ENCODE data around the gene NUSAP1.
"Not testable (repeated sequence)": the region's sequence is repeated elsewhere in the genome, so short reads cannot be mapped to it uniquely, and the experiment has no call there.

NUSAP1 gene, protein sequence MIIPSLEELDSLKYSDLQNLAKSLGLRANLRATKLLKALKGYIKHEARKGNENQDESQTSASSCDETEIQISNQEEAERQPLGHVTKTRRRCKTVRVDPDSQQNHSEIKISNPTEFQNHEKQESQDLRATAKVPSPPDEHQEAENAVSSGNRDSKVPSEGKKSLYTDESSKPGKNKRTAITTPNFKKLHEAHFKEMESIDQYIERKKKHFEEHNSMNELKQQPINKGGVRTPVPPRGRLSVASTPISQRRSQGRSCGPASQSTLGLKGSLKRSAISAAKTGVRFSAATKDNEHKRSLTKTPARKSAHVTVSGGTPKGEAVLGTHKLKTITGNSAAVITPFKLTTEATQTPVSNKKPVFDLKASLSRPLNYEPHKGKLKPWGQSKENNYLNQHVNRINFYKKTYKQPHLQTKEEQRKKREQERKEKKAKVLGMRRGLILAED

DNA sequence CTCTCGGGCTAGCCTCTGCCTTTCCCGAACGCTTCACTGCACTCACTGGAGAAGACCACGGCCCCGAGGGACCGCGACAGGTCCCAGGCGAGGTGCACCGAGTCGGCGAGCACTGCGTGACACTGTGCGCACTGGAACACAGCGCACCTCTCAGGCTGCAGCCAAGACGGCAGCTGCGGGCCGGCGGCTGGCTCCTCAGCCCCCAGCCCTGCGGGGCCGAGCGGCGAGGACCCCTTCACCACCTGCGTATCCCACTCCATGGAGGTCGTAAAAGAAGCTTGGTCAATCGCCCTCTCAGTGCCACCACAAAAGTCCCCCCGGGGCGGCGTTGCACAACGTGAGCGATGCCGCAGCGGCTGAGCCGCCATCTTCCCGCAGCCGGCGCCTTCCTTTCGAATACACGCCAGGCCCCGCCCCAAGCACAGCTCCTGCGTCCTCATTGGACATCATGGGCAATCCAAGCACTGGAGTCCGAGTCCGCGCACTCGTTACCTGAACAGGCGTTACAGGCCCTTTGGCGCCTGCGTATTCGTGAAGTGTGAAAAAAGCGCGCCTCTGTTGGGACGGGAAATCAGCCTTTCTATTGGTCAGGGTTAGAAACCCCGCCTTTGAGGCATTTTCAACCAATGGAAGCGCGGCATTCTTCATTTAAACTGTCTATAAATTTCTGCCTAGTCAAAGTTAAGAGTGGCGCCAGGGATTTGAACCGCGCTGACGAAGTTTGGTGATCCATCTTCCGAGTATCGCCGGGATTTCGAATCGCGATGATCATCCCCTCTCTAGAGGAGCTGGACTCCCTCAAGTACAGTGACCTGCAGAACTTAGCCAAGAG lies at the start of gene NUSAP1, which contains the start of gene OIP5:
Gene NUSAP1 (plus strand): TSS at position 688 of the 832 bp plus-strand sequence. CDS start 77 bp downstream, at position 765.
Gene OIP5 (minus strand): TSS at position 398 of the 832 bp plus-strand sequence. CDS start 30 bp downstream, at position 368.
- peak; percentile 100 for DNase-seq

DNA sequence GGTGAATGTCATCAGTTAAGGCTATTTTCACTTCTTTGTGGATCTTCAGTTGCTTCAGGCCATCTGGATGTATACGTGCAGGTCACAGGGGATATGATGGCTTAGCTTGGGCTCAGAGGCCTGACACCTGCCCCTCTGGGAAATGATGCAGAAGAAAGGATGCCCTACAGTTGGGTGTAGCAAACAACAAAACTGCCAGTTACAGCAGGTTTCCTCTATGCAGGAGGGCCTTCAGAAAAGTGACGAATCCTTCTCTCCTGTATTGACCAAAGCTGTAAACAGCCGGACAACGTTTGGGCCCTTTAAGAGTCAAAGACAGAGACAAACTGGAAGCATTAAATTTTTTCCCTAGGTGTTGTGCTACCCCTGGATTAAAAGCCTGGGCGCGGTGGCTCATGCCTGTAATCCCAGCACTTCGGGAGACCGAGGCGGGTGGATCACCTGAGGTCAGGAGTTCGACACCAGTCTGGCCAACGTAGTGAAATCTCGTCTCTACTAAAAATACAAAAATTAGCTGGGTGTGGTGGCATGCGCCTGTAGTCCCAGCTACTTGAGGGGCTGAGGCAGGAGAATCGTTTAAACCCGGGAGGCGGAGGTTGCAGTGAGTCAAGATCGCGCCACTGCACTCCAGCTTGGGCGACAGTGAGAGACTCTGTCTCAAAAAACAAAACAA lies 49.6 kb upstream of the NUSAP1 start:
- DNase-seq, result not testable (repeated sequence)

DNA sequence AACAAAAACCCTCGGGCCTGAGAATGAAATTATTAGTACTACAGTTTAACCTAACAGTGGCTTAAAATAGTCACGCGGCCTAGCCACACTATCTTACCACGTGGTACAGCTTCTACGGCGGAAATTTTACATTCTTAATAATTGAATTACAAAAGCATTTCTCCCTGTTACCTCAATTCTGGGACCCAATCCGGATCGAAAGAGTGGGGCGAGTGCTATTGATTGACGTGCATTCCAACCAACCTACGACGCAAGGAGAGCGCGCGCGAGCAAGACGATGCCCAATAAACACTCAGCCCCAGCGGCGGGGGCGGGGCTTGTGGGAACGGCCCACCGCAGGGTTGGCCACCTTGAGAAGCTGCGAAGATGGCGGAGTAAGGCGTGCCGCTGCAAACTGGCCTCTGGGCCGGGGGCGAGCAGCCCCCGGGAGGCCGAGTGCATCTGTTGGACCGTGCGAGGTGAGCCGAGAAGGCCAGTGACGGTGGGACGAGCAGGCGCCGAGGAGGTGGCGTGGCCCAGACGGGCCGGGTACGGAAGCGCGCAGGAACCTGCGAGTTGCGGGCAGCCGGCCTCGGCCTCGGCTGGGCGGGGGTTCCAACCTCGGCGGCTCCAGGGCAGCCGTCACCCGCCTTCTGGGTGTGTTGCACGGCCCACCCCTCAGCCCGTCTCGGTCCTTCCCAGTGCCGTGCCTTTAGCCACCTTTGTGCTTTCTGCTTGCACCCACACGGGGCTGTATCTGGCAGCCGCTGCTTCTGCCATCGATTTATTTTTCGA lies 48.8 kb upstream of the NUSAP1 start:
- peak; percentile 100 for DNase-seq

DNA sequence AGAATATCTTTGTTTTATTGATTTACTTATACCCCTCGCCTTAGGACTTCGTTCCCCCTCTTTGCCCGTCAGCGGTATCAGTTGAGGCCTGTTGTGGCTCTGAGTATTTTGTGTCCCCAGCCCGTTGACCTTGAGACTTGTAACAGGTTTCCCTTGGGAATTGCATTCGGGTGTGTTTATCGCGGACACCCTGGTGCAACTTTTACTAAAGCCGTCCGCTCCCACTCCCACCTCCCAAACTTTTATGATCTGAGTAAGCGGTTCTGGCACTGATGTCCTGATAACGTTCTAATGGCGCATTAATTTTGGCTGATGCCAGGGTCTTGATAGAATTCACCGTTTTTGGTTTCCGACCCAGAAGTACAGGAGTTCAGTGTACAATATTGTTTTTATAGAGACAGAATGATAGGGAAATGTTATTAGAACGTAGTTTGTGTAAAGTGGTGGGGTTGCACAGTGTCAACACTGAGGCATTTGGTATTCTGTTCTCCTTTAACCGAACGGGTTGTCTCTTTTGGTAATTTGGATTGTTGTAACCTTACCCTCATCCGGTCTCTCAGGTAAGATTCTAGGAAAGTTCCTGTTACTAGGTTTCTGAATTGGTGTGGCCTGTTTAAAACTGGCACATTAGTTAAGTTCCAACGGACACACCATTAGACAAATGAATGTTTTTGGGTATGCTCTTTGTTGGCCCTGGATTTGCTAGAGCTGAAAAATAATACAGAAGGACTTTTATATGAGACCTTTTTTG lies 48.1 kb upstream of the NUSAP1 start:
- DNase-seq, result peak; percentile 19

DNA sequence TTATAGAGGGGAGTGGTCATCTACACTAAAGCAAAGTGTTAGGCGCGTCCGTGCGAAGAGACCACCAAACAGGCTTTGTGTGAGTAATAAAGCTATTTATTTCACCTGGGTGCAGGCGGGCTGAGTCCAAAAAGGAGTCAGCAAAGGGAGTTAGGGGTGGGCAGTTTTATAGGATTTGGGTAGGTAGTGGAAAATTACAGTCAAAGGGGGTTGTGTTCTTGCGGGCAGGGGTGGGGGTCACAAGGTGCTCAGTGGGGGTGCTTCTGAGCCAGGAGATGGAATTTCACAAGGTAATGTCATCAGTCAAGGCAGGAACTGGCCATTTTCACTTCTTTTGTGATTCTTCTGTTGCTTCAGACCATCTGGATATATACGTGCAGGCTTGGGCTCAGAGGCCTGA lies 47.4 kb upstream of the NUSAP1 start:
- no peak for DNase-seq

DNA sequence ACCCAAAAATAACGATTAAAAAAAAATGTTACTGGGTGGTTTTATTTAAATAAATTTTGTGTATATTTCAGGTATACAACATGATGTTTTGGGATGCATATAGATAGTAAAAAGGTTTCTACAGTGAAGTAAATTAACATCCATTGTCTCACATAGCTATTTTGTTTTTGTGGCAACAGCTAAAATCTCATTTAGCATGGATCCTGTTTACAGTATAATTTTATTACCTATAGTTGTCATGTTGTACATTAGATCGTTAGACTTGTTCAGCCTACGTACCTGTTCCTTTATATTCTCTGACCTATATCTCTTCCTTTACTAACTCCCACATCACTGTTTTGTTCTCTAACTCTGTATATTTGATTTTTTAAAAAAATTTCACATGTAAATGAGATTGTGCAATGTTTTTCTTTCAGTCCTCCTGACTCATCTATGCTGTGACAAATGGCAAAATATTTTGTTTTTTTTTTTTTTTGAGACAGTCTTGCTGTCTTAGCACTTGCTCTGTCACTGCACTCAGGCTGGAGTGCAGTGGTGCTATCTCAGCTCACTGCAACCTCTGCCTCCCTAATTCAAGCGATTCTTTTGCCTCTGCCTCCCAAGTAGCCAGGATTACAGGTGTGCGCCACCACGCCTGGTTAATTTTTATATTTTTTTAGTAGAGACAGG lies 45.9 kb upstream of the NUSAP1 start:
- no peak for DNase-seq

DNA sequence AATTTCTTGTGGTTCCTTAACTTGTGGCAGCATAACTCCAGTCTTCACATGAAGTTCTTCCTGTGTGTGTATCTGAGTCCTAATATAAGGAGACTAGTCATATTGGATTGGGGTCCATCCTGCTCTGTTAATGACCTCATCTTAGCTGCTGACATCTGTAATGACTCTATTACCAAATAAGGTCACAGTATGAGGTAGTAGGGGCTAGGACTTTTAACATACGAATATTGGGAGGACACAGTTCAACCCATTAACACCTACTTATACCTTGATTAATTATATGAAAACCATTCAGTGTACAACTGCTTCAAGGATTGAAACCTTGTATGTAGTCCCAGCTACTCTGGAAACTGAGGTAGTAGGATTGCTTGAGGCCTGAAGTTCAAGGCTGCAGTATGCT lies 44.2 kb upstream of the NUSAP1 start:
- no peak for DNase-seq

DNA sequence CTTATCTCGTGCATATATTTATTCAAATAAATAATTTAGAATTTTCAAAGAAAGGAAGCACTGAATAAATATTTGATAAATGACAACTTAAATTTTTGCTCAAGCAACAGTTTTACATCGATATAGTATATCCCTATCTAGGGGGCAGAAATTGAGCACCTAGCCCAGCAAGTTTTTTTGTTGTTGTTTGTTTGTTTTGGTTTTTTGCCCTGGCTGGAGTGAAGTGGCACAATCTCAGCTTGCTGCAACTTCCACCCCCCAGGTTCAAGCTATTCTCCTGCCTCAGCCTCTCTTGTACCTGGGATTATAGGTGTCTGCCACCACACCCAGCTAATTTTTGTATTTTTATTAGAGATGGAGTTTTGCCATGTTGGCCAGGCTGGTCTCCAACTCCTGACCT lies 42.7 kb upstream of the NUSAP1 start:
- DNase-seq, result no peak

DNA sequence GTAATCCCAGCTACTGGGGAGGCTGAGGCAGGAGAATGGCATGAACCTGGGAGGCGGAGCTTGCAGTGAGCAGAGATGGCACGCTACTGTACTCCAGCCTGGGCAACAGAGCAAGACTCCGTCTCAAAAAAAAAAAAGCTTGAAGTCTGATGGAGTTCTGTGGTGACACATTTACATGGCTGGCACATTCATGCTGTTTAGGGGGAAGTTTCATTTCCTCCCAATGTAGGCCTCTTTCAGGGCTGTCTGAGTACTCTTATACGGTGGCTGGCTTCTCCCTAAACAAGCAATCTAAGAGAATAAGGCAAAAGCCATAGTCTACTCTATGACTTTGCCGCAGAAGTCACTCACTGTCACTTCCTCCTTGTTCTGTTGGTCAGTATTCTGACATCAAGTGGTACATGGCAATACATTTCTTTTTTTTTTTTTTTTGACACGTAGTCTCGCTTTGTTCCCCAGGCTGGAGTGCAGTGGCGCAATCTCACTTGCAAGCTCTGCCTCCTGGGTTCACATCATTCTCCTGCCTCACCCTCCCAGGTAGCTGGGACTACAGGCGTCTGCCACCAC lies 41.5 kb upstream of the NUSAP1 start:
- no peak for DNase-seq

DNA sequence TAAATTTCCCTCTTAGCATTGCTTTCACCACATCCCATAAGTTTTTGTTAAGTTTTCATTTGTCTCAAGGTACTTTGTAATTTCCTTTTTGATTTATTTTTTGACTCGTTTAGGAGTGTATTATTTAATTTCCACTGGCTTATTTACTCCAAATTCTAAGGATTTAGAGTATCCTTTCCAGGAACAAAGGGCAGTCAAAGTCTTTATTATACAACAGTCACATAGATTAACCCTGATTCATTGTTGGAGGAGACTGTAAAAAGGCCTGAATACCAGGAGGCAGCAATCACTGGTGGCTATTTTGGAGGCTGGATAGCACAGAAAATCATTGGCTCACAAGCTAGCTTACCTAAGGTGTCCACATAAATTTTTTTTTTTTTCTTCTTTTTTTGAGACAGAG lies 40.2 kb upstream of the NUSAP1 start:
- no peak for DNase-seq

DNA sequence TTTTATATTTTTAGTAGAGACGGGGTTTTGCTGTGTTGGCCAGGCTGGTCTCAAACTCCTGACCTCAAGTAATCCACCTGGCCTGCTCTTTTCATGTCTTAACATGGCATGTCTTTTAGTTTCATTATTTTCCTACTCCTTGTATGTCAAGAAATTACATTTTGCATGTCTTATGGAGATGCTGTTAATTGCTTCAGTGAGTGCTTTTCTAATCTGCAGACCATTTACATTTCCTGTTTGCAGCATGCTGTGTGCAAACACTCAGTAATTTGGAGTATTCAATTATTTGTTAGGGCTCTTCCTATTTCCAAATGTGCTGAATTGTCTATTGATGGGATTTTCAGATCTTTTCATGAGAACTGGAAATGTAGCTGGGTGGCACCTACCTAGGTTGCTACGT lies 31.5 kb upstream of the NUSAP1 start:
- DNase-seq, result not testable (repeated sequence)

DNA sequence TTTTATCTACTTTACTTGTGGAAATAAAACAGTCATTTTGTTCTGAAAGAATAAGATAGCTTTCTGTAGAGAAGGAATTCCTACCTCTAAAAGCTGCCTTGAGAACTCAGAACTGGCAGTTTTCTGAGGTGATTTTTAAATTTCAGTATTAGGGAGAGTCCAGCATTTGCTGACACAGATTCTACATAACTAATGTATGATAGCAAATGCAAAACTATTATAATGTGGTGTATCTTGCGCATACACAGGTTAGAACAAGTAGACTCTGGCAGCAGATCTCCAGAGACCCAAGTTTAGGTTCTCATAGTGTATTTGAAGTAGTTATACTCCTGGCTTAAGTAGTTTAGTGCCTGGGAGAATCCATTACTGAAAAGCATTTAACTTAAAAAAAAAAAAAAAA lies 31.1 kb upstream of the NUSAP1 start:
- DNase-seq, result no peak

DNA sequence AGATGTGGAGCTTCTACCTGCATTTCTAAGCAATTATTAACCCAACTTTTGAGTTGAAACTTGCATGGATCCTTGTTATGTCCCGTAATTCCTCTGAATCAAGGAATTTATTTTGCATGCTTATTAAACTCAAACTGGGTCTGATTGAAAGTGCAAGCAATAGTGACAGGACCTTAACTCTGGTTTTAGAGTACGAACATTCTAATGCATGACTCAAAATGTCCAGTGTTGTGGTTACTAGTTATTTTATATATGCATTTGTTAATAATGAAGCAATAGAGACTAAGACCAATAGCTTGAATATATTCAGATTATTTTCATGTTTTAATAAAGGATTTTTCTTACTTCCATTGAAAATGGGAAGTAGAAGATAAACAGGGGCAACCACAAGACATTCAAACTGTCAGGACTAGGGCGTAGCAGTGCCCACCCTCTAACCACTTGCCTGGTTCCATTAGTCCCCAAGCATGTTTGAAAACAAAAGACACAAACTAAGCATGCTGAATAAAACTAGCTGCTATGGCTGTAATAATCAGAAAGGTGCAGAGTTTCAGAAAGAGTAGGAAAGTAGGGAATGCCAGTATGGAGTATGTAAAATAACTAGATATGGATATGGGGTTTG lies 28.4 kb upstream of the NUSAP1 start:
- DNase-seq, result no peak

DNA sequence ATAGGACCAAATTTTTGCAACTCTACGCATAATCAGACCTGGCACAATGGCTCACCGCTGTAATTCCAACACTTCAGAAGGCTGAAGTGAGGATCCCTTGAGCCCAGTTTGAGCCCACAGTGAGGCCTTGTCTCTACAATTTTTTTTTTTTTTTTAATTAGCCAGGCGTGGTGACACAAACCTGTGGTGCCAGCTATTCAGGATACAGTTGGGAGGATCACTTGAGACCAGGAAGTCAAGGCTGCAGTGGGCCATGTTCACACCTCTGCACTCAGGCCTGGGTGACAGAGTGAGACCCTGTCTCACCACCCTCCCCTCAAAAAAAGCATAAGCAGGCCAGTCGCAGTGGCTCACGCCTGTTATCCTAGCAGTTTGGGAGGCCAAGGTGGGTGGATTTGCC lies 25.0 kb upstream of the NUSAP1 start:
- DNase-seq, result no peak

DNA sequence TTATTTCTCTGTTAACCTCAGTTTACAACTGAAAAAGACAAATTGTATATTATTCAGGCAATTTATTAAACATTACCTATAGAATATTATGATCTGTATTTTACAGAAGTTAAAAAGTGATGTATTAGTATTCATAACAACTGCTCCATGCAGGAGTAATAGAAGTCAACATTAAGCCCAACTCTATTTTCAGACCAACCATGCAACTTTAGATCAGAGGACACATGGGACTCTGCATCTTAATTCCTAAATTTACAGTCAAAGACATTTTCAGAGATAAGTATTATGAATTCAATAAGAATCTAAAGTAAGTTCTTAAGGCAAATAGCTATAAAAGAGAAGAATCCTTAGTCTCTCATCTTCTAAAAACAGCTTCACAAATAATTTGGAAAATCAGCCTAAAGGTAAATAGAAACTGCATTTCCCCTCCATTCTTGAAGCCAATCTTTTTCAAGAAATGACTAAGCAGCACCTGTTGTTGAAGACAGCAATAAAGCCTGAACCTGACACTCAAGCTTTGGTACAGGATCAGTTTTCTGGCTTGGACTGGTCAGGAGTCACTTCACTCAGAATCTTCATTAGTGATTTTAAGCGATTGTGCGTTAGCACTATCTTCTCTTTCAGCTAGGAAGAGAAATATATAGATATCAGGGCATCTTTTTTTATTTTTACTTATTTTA lies 23.3 kb upstream of the NUSAP1 start:
- DNase-seq, result no peak

DNA sequence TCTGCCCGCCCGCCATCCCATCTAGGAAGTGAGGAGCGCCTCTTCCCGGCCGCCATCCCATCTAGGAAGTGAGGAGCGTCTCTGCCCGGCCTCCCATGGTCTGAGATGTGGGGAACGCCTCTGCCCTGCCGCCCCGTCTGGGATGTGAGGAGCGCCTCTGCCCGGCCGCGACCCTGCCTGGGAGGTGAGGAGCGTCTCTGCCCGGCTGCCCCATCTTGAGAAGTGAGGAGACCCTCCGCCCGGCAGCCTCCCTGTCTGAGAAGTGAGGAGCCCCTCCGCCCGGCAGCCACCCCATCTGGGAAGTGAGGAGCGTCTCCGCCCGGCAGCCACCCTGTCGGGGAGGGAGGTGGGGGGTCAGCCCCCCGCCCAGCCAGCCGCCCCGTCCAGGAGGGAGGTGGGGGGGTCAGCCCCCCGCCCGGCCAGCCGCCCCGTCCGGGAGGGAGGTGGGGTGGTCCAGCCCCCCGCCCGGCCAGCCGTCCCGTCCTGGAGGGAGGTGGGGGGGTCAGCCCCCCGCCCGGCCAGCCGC lies 11.8 kb upstream of the NUSAP1 start:
- not testable (repeated sequence) for DNase-seq

DNA sequence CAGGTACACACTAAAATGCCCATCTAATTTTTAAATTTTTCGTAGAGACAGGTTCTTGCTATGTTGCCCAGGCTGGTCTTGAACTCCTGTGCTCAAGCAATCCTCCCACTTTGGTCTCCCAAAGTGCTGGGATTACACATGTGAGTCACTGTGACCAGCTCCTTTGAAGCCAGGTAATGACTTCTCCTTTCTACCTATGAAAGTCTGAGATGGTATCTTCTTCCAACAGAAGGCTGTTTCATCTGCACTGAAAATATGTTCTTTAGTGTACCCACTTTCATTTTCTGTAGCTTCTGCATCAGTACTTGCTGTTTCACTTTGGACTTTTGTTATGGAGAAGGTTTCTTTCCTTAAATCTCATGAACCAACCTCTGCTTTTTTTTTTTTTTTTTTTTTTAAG lies 9.1 kb upstream of the NUSAP1 start:
- no peak for DNase-seq

DNA sequence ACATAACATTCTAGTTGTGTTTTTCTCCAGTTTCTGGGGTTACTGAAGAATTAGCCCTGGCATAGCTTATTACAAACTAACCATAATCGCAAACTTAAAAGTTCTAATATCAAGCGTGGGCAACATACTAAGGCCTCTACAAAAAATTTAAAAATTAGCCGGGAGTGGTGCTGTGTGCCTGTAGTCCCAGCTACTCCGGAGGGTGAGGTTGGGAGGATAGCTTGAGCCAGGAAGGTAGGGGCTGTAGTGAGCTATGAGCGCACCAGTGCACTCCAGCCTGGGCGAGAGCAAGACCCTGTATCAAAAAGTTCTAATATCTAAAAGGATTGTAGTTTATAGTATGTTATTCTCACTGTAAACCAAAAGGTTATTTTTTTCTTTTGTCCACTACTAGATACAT lies 1.4 kb upstream of the NUSAP1 start:
- no peak for DNase-seq

DNA sequence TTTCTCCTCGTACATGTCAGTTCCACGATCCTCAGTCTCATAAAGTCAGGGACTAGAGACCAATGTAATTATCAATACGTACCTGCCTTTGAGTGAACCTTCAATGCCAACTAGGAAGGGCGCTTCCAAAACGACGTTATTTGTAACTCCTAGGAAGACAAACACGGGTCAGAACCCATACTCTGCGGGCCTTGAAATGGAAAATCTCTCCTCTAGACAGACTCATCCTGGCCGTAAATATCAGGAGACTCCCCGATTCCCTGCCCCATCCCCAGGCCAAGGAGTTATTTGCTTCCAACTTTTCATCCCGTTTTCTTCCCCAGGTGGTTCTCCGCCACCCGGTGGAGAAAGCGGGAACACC lies 868 bp upstream of the NUSAP1 start:
- DNase-seq, result peak; percentile 57

All from fibroblast of upper back skin (primary cell).